RWPE1 (cell line): ENCODE measurements around the gene TMX2.

Experiments used
- CTCF ChIA-PET: fragments of 350-600 bp; sonication (Branson Sonifier 250); formaldehyde crosslinking; extraction: SDS; loops from one replicate; lab custom pipeline; 2021; lab: Yijun Ruan, JAX
- POLR2A ChIA-PET: fragments of 400-600 bp; formaldehyde crosslinking; extraction: SDS; loops from one replicate; lab custom pipeline; 2020; ENCODE audit warnings: antibody characterized with exemption; ENCODE audit not compliant: low non-redundant PET; lab: Yijun Ruan, JAX
- DNase-seq: peaks from one replicate; pipeline ENCODE4 v3.0.0; 2012; ENCODE audit warnings: low spot score
- H3K27ac ChIP-seq: fragments of 450-650 bp; 2 replicates; pipeline ENCODE4 v1.5.1; 2017
- CTCF ChIP-seq: fragments of 450-650 bp; conservative IDR thresholded peaks from 2 replicates; pipeline ENCODE4 v1.5.1; 2017; ENCODE audit warnings: low read depth, mild to moderate bottlenecking

TMX2 gene

GRCh38 chr11:57712256-57713150 lies at the start of gene TMX2:
TMX2 (plus strand) TSS chr11:57712593; CDS start chr11:57712619, 26 bp downstream.
- DNase-seq, result peak; percentile 96
- CTCF ChIA-PET, result interaction anchor here (0.5 kb wide), 1 partner anchor 71 kb away, joined by 3 read pairs; no protein-coding TSS in a partner anchor
- POLR2A ChIA-PET, result interaction anchor here (0.5 to 0.8 kb wide), 3 partner anchors 15 to 48 kb away, joined by 3 read pairs; no protein-coding TSS in a partner anchor
- peak within 1 kb of the TSS; percentile 94 for H3K27ac ChIP-seq
- TF ChIP-seq CTCF, result no peak

- ChIA-PET CTCF (interaction anchor here (0.7 to 0.8 kb wide), 2 partner anchors 35 to 624 kb away, joined by 3 read pairs; no protein-coding TSS in a partner anchor), POLR2A (interaction anchor here (0.5 kb wide), 1 partner anchor 38 kb away, joined by 3 read pairs; no protein-coding TSS in a partner anchor)
- DNase-seq, result no peak
- peak overlapping the region; percentile 26 for H3K27ac ChIP-seq
- TF ChIP-seq CTCF, result no peak
Observed at GRCh38 chr11:57662893-57663292, 49.5 kb upstream of the TMX2 start.

- no peak for TF ChIP-seq CTCF
- H3K27ac ChIP-seq, result 0 out of 2 replicates have a peak overlapping the region, but pooled peaks have one; percentile 13
- no peak for DNase-seq
- POLR2A ChIA-PET, result no interaction called here
- CTCF ChIA-PET, result interaction anchor here (0.7 kb wide), 2 partner anchors 100 to 858 kb away, joined by 3 to 6 read pairs; no protein-coding TSS in a partner anchor
Observed at GRCh38 chr11:57663975-57664374, 48.4 kb upstream of the TMX2 start.

GRCh38 chr11:57667117-57667735 lies 45.2 kb upstream of the TMX2 start:
- ChIA-PET CTCF (no interaction called here), POLR2A (interaction anchor here (0.7 kb wide), 2 partner anchors 14 to 355 kb away, joined by 5 to 7 read pairs; no protein-coding TSS in a partner anchor)
- DNase-seq, result peak; percentile 95
- TF ChIP-seq CTCF, result no peak
- peak overlapping the region; percentile 99 for H3K27ac ChIP-seq

GRCh38 chr11:57667736-57668433 lies 44.5 kb upstream of the TMX2 start, which contains the start of gene ZDHHC5:
ZDHHC5 (plus strand) TSS chr11:57668114; CDS start chr11:57673091, 4,977 bp downstream.
- peak within 1 kb of the TSS; percentile 99 for H3K27ac ChIP-seq
- POLR2A ChIA-PET, result interaction anchor here (0.7 kb wide), 2 partner anchors 14 to 355 kb away, joined by 5 to 7 read pairs; no protein-coding TSS in a partner anchor
- TF ChIP-seq CTCF, result peak; percentile 60
- DNase-seq, result peak; percentile 99
- CTCF ChIA-PET, result no interaction called here
